T-helper 1 cell treated with Interleukin-12 subunit alpha and Interleukin-12 subunit beta and Interleukin-4 antibody, amounts not matched to agents 30 μg/mL and 1 μg/mL, for 36 hours (primary cell): Measurements from ENCODE around the gene RYR3.

Source experiments
- H3K27ac Mint-ChIP-seq: one replicate; pipeline ENCODE4 v1.8.0; 2021; ENCODE audit warnings: mild to moderate bottlenecking, mixed read lengths
- H3K27me3 Mint-ChIP-seq: one replicate; pipeline ENCODE4 v1.8.0; 2021; ENCODE audit warnings: low read depth, mixed read lengths
- H3K36me3 Mint-ChIP-seq: one replicate; pipeline ENCODE4 v1.8.0; 2021; ENCODE audit warnings: low read depth, mixed read lengths
- H3K4me1 Mint-ChIP-seq: one replicate; pipeline ENCODE4 v1.8.0; 2021; ENCODE audit warnings: low read depth, mixed read lengths
- H3K4me3 Mint-ChIP-seq: one replicate; pipeline ENCODE4 v1.8.0; 2021; ENCODE audit warnings: mild to moderate bottlenecking, moderate library complexity, mixed read lengths
- H3K9me3 Mint-ChIP-seq: one replicate; pipeline ENCODE4 v1.8.0; 2021; ENCODE audit warnings: mixed read lengths

RYR3 gene

GRCh38 chr15:33722673-33723015 is 411.9 kb downstream of the RYR3 start:
- H3K27me3 Mint-ChIP-seq: no peaks in the 10 kb centered on the region
- no peak overlapping the region for H3K4me3 Mint-ChIP-seq
- H3K9me3 Mint-ChIP-seq: no peaks in the 10 kb centered on the region
- no peak overlapping the region for H3K27ac Mint-ChIP-seq
- no peaks in the 10 kb centered on the region for H3K36me3 Mint-ChIP-seq
- no peaks in the 10 kb centered on the region for H3K4me1 Mint-ChIP-seq

- no peaks in the 10 kb centered on the region for H3K9me3 Mint-ChIP-seq
- H3K4me3 Mint-ChIP-seq: no peak overlapping the region
- H3K27ac Mint-ChIP-seq: no peak overlapping the region
- peaks cover 2% of the 10 kb centered on the region for H3K27me3 Mint-ChIP-seq
- no peaks in the 10 kb centered on the region for H3K4me1 Mint-ChIP-seq
- H3K36me3 Mint-ChIP-seq: no peaks in the 10 kb centered on the region
These were observed 413.7 kb downstream of the RYR3 start for GRCh38 chr15:33724321-33725036.

- H3K9me3 Mint-ChIP-seq: no peaks in the 10 kb centered on the region
- H3K27me3 Mint-ChIP-seq: peaks cover 3% of the 10 kb centered on the region
- no peaks in the 10 kb centered on the region for H3K36me3 Mint-ChIP-seq
These were observed 418.9 kb downstream of the RYR3 start for GRCh38 chr15:33729653-33730052.

GRCh38 chr15:33730815-33731214 is 420.0 kb downstream of the RYR3 start:
- Mint-ChIP-seq H3K9me3 (no peaks in the 10 kb centered on the region), H3K27me3 (peaks cover 3% of the 10 kb centered on the region), H3K27ac (no peak overlapping the region), H3K4me1 (peaks cover 4% of the 10 kb centered on the region), H3K36me3 (no peaks in the 10 kb centered on the region), H3K4me3 (no peak overlapping the region)

More at GRCh38 chr15:33729653-33730052, 418.9 kb downstream of the RYR3 start:
- H3K4me3 Mint-ChIP-seq: no peak overlapping the region
- H3K27ac Mint-ChIP-seq: no peak overlapping the region
- peaks cover 4% of the 10 kb centered on the region for H3K4me1 Mint-ChIP-seq

GRCh38 chr15:33735143-33735542 is 424.4 kb downstream of the RYR3 start:
- Mint-ChIP-seq H3K27ac (no peak overlapping the region), H3K9me3 (no peaks in the 10 kb centered on the region), H3K27me3 (no peaks in the 10 kb centered on the region), H3K36me3 (no peaks in the 10 kb centered on the region), H3K4me3 (no peak overlapping the region), H3K4me1 (peaks cover 4% of the 10 kb centered on the region)

GRCh38 chr15:33735637-33736247 is 425.0 kb downstream of the RYR3 start:
- Mint-ChIP-seq H3K4me3 (no peak overlapping the region), H3K4me1 (peaks cover 2% of the 10 kb centered on the region), H3K36me3 (no peaks in the 10 kb centered on the region), H3K9me3 (no peaks in the 10 kb centered on the region), H3K27me3 (no peaks in the 10 kb centered on the region), H3K27ac (no peak overlapping the region)

- no peaks in the 10 kb centered on the region for H3K4me1 Mint-ChIP-seq
- no peaks in the 10 kb centered on the region for H3K27me3 Mint-ChIP-seq
- no peak overlapping the region for H3K4me3 Mint-ChIP-seq
- no peaks in the 10 kb centered on the region for H3K36me3 Mint-ChIP-seq
- no peaks in the 10 kb centered on the region for H3K9me3 Mint-ChIP-seq
- H3K27ac Mint-ChIP-seq: no peak overlapping the region
These were observed 427.2 kb downstream of the RYR3 start for GRCh38 chr15:33737687-33738601.

GRCh38 chr15:33738941-33739664 is 428.3 kb downstream of the RYR3 start:
- no peak overlapping the region for H3K27ac Mint-ChIP-seq
- no peak overlapping the region for H3K4me3 Mint-ChIP-seq
- H3K36me3 Mint-ChIP-seq: no peaks in the 10 kb centered on the region
- H3K27me3 Mint-ChIP-seq: no peaks in the 10 kb centered on the region
- H3K4me1 Mint-ChIP-seq: no peaks in the 10 kb centered on the region
- H3K9me3 Mint-ChIP-seq: no peaks in the 10 kb centered on the region

- no peak overlapping the region for H3K27ac Mint-ChIP-seq
- no peaks in the 10 kb centered on the region for H3K9me3 Mint-ChIP-seq
- H3K27me3 Mint-ChIP-seq: no peaks in the 10 kb centered on the region
- H3K36me3 Mint-ChIP-seq: no peaks in the 10 kb centered on the region
- H3K4me1 Mint-ChIP-seq: no peaks in the 10 kb centered on the region
- no peak overlapping the region for H3K4me3 Mint-ChIP-seq
These were observed 431.5 kb downstream of the RYR3 start for GRCh38 chr15:33742306-33742705.

- H3K4me3 Mint-ChIP-seq: no peak overlapping the region
- no peaks in the 10 kb centered on the region for H3K36me3 Mint-ChIP-seq
These were observed 432.0 kb downstream of the RYR3 start for GRCh38 chr15:33742800-33743199.

GRCh38 chr15:33746203-33746602 is 435.4 kb downstream of the RYR3 start:
- H3K27me3 Mint-ChIP-seq: no peaks in the 10 kb centered on the region
- H3K4me1 Mint-ChIP-seq: no peaks in the 10 kb centered on the region
- no peaks in the 10 kb centered on the region for H3K9me3 Mint-ChIP-seq
- no peak overlapping the region for H3K4me3 Mint-ChIP-seq
- H3K36me3 Mint-ChIP-seq: no peaks in the 10 kb centered on the region
- H3K27ac Mint-ChIP-seq: no peak overlapping the region

More at GRCh38 chr15:33742800-33743199, 432.0 kb downstream of the RYR3 start:
- no peaks in the 10 kb centered on the region for H3K4me1 Mint-ChIP-seq
- no peaks in the 10 kb centered on the region for H3K27me3 Mint-ChIP-seq
- no peaks in the 10 kb centered on the region for H3K9me3 Mint-ChIP-seq
- no peak overlapping the region for H3K27ac Mint-ChIP-seq

- Mint-ChIP-seq H3K27ac (no peak overlapping the region), H3K4me1 (no peaks in the 10 kb centered on the region), H3K4me3 (no peak overlapping the region), H3K9me3 (no peaks in the 10 kb centered on the region), H3K27me3 (no peaks in the 10 kb centered on the region), H3K36me3 (no peaks in the 10 kb centered on the region)
These were observed 442.2 kb downstream of the RYR3 start for GRCh38 chr15:33753012-33753411.

GRCh38 chr15:33754242-33754641 is 443.5 kb downstream of the RYR3 start:
- Mint-ChIP-seq H3K27me3 (no peaks in the 10 kb centered on the region), H3K4me3 (no peak overlapping the region), H3K27ac (no peak overlapping the region), H3K9me3 (no peaks in the 10 kb centered on the region), H3K36me3 (no peaks in the 10 kb centered on the region), H3K4me1 (no peaks in the 10 kb centered on the region)

- H3K9me3 Mint-ChIP-seq: no peaks in the 10 kb centered on the region
- no peak overlapping the region for H3K27ac Mint-ChIP-seq
- peaks cover 6% of the 10 kb centered on the region for H3K27me3 Mint-ChIP-seq
- H3K36me3 Mint-ChIP-seq: no peaks in the 10 kb centered on the region
- H3K4me3 Mint-ChIP-seq: no peak overlapping the region
- no peaks in the 10 kb centered on the region for H3K4me1 Mint-ChIP-seq
These were observed 446.2 kb downstream of the RYR3 start for GRCh38 chr15:33756961-33757360.
